ENCODE measurements around the gene TSPAN14. TPM values are rescaled to one million over a fixed set of nuclear protein-coding genes. Genes with fewer than 3 reads are reported as not detected.
A peak's percentile ranks its signal among the peaks of the same experiment; 100 is the strongest.

TSPAN14 gene
- total and polyA plus RNA-seq, 12 donors: 16.9 to 57.2 (median 27.6) TPM

DNA sequence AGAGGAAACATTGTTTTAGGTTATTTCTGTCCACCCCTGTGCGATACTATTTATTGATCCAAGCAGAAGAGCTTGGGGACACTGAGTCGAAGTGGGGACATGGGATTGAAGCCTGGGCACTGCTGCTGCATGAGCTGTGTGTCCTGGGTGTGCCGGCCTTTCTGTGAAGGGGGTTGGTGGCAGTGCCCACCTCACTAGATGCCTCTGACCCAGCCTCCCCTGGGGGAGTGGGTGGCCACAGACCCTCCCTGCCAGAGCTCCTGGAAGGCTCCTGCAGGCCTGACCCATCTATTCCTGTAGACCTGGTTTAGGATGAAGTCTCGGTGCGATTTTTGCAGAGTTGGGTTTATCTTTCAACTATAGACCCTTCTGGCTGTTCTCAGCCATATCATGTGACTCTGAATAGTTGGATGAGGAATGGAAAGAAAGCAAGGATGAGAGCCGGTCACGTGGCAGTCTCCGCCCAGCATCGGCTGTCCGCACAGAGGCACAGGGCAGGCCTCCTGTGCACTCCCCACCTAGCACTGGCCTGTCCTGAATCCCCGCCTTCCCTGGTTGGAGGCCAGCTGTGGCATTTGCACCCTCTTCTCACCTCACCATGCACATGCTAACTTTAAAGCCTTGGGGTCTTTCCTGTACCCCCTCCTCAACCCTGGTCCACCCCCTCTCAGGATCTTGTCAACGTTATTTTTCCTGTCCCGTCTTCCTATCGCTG lies 66.0 kb downstream of the TSPAN14 start:
- DNase-seq: no peak
- intact Hi-C loops (cut with DNase I): no loop called here
- WGBS, 2 donors: 87 to 89% methylated on average over 14 of the region's 14 CpGs

DNA sequence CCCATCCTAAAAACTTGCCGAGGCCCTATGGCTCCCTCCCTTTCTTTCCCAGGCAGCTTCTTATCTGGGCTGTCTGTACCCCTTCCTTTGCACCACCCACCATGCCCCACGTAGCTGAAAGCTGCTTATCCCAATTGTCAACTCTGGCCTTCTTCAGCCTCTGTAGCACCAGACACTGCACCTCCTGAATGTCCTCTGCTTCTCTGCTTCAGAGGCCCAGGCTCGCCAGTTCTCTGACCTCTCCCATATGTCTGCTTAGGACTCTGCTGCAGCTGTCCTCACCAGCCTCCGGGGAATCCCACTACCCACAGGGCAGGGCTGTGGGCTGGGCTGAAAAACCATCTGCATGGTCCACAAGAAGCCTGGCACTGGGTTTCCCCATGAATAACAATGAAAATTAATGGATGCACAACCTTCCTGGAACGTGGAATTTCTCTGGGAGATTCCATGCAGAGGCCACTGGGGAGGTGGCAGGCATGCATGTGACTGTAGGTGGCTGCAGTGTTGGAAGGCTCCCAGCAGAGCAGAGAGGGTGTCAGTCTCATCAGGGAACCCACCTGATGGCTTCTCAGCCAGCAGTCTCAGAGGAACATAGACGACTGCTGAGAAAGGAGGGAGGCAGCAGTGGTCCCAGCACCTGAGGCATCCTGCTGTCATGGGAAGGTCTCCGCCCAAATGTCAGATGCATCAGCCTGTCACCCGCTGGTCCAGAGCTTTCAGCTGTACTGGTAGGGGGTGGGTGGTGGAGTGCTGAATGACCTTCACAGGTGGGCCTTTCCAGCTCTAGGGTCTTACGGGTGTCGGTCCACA lies 66.8 kb downstream of the TSPAN14 start:
- TF ChIP-seq CTCF (IDR thresholded peaks at IDR 0.05): no peak
- Histone ChIP-seq H3K4me1 (peaks cover 6 to 74% (median 36%) of the 10 kb centered on the region in 9 donors), H3K27me3 (no peaks in the 10 kb centered on the region), H3K9me3 (no peaks in the 10 kb centered on the region), H3K36me3 (peaks cover 0 to 64% (median 23%) of the 10 kb centered on the region in 9 donors), H3K4me3 (no peak overlapping the region), H3K27ac (peak overlapping the region in 1 of 10 donors; percentile 41)
- WGBS, 2 donors: 78 to 87% methylated on average over 10 of the region's 10 CpGs
- DNase-seq (no peak), ATAC-seq (no peak)
- intact Hi-C loops (cut with DNase I): no loop called here

More for the DNA sequence above, 66.0 kb downstream of the TSPAN14 start:
- peaks cover 0 to 72% (median 24%) of the 10 kb centered on the region in 9 donors for H3K36me3 ChIP-seq
- no peak for TF ChIP-seq CTCF (IDR thresholded peaks at IDR 0.05)
- H3K27me3 ChIP-seq: no peaks in the 10 kb centered on the region
- no peak overlapping the region for H3K4me3 ChIP-seq
- H3K27ac ChIP-seq: peak overlapping the region in 6 of 10 donors; percentile 58 to 79 (median 72)
- H3K4me1 ChIP-seq: peaks cover 6 to 69% (median 36%) of the 10 kb centered on the region in 9 donors
- ATAC-seq: no peak
- no peaks in the 10 kb centered on the region for H3K9me3 ChIP-seq

DNA sequence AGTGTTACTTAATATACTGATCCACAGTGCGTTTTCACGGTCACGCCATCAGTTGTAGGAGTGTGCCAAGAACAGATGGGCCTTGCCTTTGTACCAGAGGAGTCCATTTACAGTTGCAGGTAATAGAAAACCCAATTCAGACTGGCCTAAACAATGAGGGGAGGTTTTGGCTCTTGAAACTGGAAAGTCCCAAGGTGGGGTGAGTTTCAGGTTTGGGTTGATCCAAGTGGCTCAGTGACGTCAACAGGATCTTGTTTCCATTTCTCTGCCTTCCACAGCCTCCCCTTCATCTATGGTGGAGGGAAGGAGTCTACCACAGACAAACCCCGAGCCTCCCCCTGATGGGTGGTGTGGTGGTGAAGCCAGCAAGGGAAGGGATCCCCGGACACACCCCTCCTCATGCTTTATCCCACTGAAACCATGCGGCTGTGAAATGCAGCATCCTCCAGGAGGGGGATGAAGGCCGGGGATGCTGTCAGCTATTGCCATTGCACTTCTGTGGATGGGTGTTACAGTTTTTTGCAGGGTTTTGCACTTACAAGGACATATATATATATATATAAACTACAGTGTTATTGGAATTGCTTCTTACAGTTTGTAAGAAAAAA lies 68.8 kb downstream of the TSPAN14 start:
- Histone ChIP-seq H3K36me3 (peaks cover 0 to 44% (median 11%) of the 10 kb centered on the region in 9 donors), H3K27me3 (no peaks in the 10 kb centered on the region), H3K4me1 (peaks cover 3 to 69% (median 30%) of the 10 kb centered on the region in 9 donors), H3K4me3 (no peak overlapping the region), H3K9me3 (no peaks in the 10 kb centered on the region), H3K27ac (peak overlapping the region in 2 of 10 donors; percentile 27 to 31)
- 76 to 79% methylated on average over 8 of the region's 8 CpGs for WGBS, 2 donors
- intact Hi-C loops (cut with DNase I): no loop called here
- DNase-seq: no peak
- no peak for ATAC-seq
- TF ChIP-seq CTCF (IDR thresholded peaks at IDR 0.05): no peak

- DNase-seq (no peak), ATAC-seq (no peak)
- intact Hi-C loops (cut with DNase I): no loop called here
- peak overlapping the region in 4 of 10 donors; percentile 29 to 51 (median 42) for H3K27ac ChIP-seq
- no peaks in the 10 kb centered on the region for H3K27me3 ChIP-seq
- 61 to 62% methylated on average over 6 of the region's 6 CpGs for WGBS, 2 donors
- H3K4me1 ChIP-seq: peaks cover 2 to 69% (median 23%) of the 10 kb centered on the region in 9 donors
- no peak overlapping the region for H3K4me3 ChIP-seq
- H3K36me3 ChIP-seq: peaks cover 0 to 35% (median 5%) of the 10 kb centered on the region in 9 donors
- no peaks in the 10 kb centered on the region for H3K9me3 ChIP-seq
- TF ChIP-seq CTCF (IDR thresholded peaks at IDR 0.05): no peak
Observed at GRCh38 chr10:80523773-80524172, 69.7 kb downstream of the TSPAN14 start.

All from heart right ventricle (tissue), 16 donors.